Renal pelvis (tissue), 4 donors: ENCODE data around the gene TBC1D22A. TPM values are rescaled to one million over a fixed set of nuclear protein-coding genes. Genes with fewer than 3 reads are reported as not detected.

Experiments
- DNase-seq: peaks from one replicate; pipeline ENCODE4 v3.0.0-alpha.2; 2013
- polyA plus RNA-seq, 3 donors: library from polyadenylated mRNA; unstranded; fragments of 120-200 nt; gene quantifications; one replicate each; pipeline ENCODE4 v1.2.1, GENCODE V29; 2013; ENCODE audit not compliant: insufficient read length in 3 of 3

Gene TBC1D22A
- polyA plus RNA-seq, 3 donors, result 16.9 to 19.2 (median 19.1) TPM

- no peak for DNase-seq
These were observed 292.0 kb downstream of the TBC1D22A start for GRCh38 chr22:47054231-47055072.

- DNase-seq, result no peak
These were observed 292.6 kb downstream of the TBC1D22A start for GRCh38 chr22:47055073-47055355.

- no peak for DNase-seq
These were observed 293.0 kb downstream of the TBC1D22A start for GRCh38 chr22:47055461-47055860.

GRCh38 chr22:47055921-47056320, 293.5 kb downstream of the TBC1D22A start:
- DNase-seq, result no peak

GRCh38 chr22:47056361-47056760, 293.9 kb downstream of the TBC1D22A start:
- DNase-seq, result no peak

GRCh38 chr22:47056776-47057470, 294.5 kb downstream of the TBC1D22A start:
- no peak for DNase-seq

GRCh38 chr22:47057916-47058585, 295.6 kb downstream of the TBC1D22A start:
- DNase-seq, result no peak

GRCh38 chr22:47059076-47059475, 296.6 kb downstream of the TBC1D22A start:
- no peak for DNase-seq

GRCh38 chr22:47059701-47060161, 297.3 kb downstream of the TBC1D22A start:
- no peak for DNase-seq

- DNase-seq, result no peak
These were observed 298.3 kb downstream of the TBC1D22A start for GRCh38 chr22:47060718-47061117.

GRCh38 chr22:47061226-47061625, 298.8 kb downstream of the TBC1D22A start:
- no peak for DNase-seq

- no peak for DNase-seq
These were observed 299.7 kb downstream of the TBC1D22A start for GRCh38 chr22:47062126-47062525.

GRCh38 chr22:47063071-47063509, 300.6 kb downstream of the TBC1D22A start:
- DNase-seq, result no peak

GRCh38 chr22:47063606-47064005, 301.2 kb downstream of the TBC1D22A start:
- no peak for DNase-seq

- no peak for DNase-seq
These were observed 301.6 kb downstream of the TBC1D22A start for GRCh38 chr22:47064016-47064415.

- no peak for DNase-seq
These were observed 302.0 kb downstream of the TBC1D22A start for GRCh38 chr22:47064416-47064815.

GRCh38 chr22:47065756-47066615, 303.5 kb downstream of the TBC1D22A start:
- no peak for DNase-seq

- DNase-seq, result no peak
These were observed 304.1 kb downstream of the TBC1D22A start for GRCh38 chr22:47066616-47066905.

GRCh38 chr22:47067321-47067890, 305.0 kb downstream of the TBC1D22A start:
- DNase-seq, result no peak

GRCh38 chr22:47067911-47068625, 305.6 kb downstream of the TBC1D22A start:
- no peak for DNase-seq

- no peak for DNase-seq
These were observed 306.2 kb downstream of the TBC1D22A start for GRCh38 chr22:47068626-47068996.
